Esophagus muscularis mucosa (tissue), 4 donors: ENCODE measurements around the gene FES.

Experiments
- EP300 ChIP-seq: sonication (generic); formaldehyde crosslinking; IDR thresholded peaks from one replicate; pipeline ENCODE4 v1.6.1; 2017; ENCODE audit warnings: antibody characterized with exemption
- POLR2A ChIP-seq: fragments of 450-650 bp; IDR thresholded peaks from one replicate; pipeline ENCODE4 v1.6.1; 2017; ENCODE audit warnings: antibody characterized with exemption, moderate library complexity, mild to moderate bottlenecking, low read depth
- TF ChIP-seq, protein P1 (sequence below), 3 experiments: fragments of 200-600 bp in 2 of 3; fragments of 450-650 bp in 1 of 3; sonication (generic) in 2 of 3; IDR thresholded peaks; one replicate each; pipeline ENCODE4 v1.5.1; 2017 to 2019; ENCODE audit warnings: antibody characterized with exemption in 3 of 3, mild to moderate bottlenecking in 2 of 3, moderate library complexity in 1 of 3

DNA sequence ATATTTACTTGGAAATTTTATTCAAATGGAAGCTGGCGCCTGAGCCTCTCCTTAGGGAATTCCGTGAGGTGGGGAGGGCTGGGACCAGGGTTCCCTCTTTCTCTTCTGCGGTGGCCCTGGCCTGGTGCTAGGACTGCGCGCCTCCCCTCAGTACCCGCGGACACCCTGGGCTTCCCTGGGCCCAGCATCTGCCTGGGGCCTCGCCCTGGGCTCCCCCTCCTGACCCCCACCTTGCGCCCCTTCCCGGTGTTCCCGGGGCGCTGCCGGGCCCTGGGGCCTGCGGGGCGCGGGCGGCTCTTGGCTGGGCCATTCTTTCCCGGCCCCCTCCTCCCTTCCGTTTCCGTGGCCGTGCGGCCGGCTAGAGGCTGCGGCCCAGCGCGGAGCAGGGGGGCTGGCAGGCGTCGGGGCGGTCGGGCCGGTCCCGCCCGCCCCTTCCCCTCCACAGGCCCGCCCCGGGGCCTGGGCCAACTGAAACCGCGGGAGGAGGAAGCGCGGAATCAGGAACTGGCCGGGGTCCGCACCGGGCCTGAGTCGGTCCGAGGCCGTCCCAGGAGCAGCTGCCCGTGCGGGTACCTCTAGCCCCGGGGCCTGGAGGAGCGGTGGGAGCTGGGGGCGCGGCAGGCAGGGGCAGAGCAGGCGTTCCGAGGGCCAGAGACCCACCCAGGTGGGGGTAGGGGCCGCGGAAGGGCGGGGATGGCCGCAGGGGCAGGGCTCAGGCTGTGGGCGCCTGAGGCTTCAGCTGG is at the start of gene FES:
- TF ChIP-seq POLR2A (peak; percentile 17), EP300 (no peak)
- TF ChIP-seq, protein P1, sequence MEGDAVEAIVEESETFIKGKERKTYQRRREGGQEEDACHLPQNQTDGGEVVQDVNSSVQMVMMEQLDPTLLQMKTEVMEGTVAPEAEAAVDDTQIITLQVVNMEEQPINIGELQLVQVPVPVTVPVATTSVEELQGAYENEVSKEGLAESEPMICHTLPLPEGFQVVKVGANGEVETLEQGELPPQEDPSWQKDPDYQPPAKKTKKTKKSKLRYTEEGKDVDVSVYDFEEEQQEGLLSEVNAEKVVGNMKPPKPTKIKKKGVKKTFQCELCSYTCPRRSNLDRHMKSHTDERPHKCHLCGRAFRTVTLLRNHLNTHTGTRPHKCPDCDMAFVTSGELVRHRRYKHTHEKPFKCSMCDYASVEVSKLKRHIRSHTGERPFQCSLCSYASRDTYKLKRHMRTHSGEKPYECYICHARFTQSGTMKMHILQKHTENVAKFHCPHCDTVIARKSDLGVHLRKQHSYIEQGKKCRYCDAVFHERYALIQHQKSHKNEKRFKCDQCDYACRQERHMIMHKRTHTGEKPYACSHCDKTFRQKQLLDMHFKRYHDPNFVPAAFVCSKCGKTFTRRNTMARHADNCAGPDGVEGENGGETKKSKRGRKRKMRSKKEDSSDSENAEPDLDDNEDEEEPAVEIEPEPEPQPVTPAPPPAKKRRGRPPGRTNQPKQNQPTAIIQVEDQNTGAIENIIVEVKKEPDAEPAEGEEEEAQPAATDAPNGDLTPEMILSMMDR (IDR thresholded peaks at IDR 0.05), result peak in 1 of 3 experiments; percentile 8
